C4-2B (cell line): ENCODE data around the gene KLF15.

ENCODE experiments used
- H3K27ac ChIP-seq: fragments of 450-650 bp; 2 replicates; pipeline ENCODE4 v1.5.1; 2017
- CTCF ChIP-seq: fragments of 450-650 bp; conservative IDR thresholded peaks from 2 replicates; pipeline ENCODE4 v1.5.1; 2017; ENCODE audit warnings: mild to moderate bottlenecking
- ZFX ChIP-seq: fragments of 450-650 bp; IDR thresholded peaks from 2 replicates; pipeline ENCODE4 v1.6.1; 2017

The KLF15 gene

GRCh38 chr3:126354776-126355175 lies 2.4 kb downstream of the KLF15 start:
- TF ChIP-seq ZFX (no peak), CTCF (no peak)
- peak overlapping the region; percentile 92; the same call in 1 of the 2 replicates for H3K27ac ChIP-seq

- TF ChIP-seq CTCF: no peak
- no peak for TF ChIP-seq ZFX
- H3K27ac ChIP-seq: no peak overlapping the region
These were observed 3.4 kb downstream of the KLF15 start for GRCh38 chr3:126353694-126354321.

- TF ChIP-seq CTCF (no peak), ZFX (no peak)
- H3K27ac ChIP-seq: no peak overlapping the region
These were observed 4.4 kb downstream of the KLF15 start for GRCh38 chr3:126352476-126353454.

- TF ChIP-seq CTCF: no peak
- no peak for TF ChIP-seq ZFX
- no peak overlapping the region for H3K27ac ChIP-seq
These were observed 5.3 kb downstream of the KLF15 start for GRCh38 chr3:126351771-126352475.

GRCh38 chr3:126351086-126351770 lies 6.0 kb downstream of the KLF15 start:
- H3K27ac ChIP-seq: no peak overlapping the region
- TF ChIP-seq CTCF: no peak
- no peak for TF ChIP-seq ZFX

- no peak overlapping the region for H3K27ac ChIP-seq
- TF ChIP-seq CTCF: no peak
- TF ChIP-seq ZFX: no peak
These were observed 6.6 kb downstream of the KLF15 start for GRCh38 chr3:126350502-126351085.
